Measurements from ENCODE around the gene ZFYVE26.

- no peak for TF ChIP-seq EZH2 (IDR thresholded peaks at IDR 0.05; ENCODE audit: low read length, unreplicated experiment)
- no peak for TF ChIP-seq CTCF (conservative IDR thresholded peaks at IDR 0.05; ENCODE audit: low read depth, low read length)
Measured at GRCh38 chr14:67798731-67799130, 17.7 kb downstream of the ZFYVE26 start.
